ENCODE data around the gene S1PR5.

The S1PR5 gene

GRCh38 chr19:10514211-10515145 lies 2.8 kb downstream of the S1PR5 start:
- no peak for DNase-seq

DNA sequence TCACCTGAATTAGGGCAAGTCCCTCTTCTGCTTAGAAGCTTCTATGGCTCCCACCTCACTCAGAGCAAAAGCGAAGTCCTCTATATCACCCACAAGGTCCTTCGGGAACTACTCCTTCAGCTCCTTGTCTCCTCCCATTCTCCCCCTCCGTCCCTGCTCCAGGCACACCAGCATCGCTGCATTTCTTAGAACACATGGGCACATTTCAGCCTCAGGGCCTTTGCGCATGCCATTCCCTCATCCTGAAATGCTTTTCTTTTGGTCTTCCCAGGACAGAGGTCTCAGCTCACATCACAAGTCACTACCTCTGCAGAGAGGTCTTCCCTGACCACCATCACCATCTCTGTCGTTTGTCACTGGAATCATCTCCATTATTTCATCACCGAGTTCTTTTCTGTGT lies 4.0 kb downstream of the S1PR5 start:
- DNase-seq, result no peak

- peak; percentile 66 for DNase-seq
Measured at GRCh38 chr19:10510301-10510802, 6.9 kb downstream of the S1PR5 start.

DNA sequence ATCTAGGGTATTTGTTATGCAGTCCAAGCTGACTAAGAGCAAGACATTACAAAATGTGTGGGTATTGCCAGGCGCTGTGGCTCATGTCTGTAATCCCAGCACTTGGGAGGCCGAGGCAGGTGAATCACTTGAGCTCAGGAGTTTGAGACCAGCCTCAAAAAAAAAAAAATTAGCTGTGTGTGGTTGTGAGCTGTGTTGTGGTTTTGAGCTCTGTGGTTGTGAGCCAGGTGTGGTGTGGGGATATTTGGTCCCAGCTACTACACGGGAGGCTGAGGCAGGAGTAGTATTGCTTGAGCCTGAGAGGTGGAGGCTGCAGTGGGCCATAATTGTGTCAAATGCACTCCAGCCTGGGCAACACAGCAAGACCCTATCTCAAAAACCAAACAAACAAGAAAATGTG lies 8.5 kb downstream of the S1PR5 start:
- no peak for DNase-seq

- DNase-seq, result no peak
Measured at GRCh38 chr19:10508036-10508435, 9.2 kb downstream of the S1PR5 start.

GRCh38 chr19:10505583-10506229 lies 11.5 kb downstream of the S1PR5 start:
- peak; percentile 54 for DNase-seq

DNA sequence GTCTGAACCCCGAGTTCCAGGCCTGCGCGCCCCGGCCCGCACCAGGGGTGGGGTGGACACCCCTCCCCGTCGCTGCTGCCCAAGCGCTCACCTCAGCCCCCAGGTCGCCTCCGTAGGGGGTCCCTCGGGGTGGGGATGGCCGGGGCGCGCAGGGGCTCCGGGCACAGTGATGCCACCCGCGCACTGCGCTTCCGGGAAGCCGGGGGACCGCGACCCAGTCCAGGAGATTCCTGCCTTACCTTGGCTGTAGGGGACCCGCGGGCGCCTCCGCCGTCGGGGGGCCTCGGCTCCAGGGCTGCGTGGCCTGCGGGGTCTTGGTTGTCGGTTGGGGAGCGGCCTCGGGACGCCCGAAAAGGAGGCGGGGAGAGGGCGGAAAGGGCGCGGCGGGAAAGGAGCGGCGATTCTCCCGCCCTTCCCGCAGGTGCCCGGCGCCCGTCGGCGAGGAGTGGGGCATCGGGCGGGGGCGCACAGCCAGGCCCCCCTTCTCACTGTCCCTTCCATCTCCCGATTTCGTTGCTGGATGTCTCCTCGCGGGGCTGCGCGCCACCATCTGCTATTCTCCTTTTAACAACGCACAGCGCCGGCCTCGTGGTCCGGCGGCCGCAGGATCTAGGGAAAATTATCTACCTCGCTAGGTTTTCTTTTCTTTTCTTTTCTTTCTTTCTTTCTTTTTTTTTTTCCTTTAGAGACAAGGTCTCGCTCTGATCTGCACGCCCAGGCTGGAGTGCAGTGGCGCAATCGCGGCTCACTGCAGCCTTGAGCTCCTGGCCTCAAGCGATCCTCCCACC lies 14.1 kb downstream of the S1PR5 start, which contains the start of gene KEAP1:
Gene KEAP1 (minus strand): TSS at position 355 of the 788 bp plus-strand sequence. CDS start 3,323 bp downstream, outside the sequence.
- DNase-seq, result peak; percentile 60

- peak; percentile 96 for DNase-seq
Measured at GRCh38 chr19:10502524-10503001, 14.7 kb downstream of the S1PR5 start.

GRCh38 chr19:10501971-10502523 lies 15.2 kb downstream of the S1PR5 start:
- peak; percentile 52 for DNase-seq

GRCh38 chr19:10500247-10500592 lies 17.0 kb downstream of the S1PR5 start:
- DNase-seq, result no peak

DNA sequence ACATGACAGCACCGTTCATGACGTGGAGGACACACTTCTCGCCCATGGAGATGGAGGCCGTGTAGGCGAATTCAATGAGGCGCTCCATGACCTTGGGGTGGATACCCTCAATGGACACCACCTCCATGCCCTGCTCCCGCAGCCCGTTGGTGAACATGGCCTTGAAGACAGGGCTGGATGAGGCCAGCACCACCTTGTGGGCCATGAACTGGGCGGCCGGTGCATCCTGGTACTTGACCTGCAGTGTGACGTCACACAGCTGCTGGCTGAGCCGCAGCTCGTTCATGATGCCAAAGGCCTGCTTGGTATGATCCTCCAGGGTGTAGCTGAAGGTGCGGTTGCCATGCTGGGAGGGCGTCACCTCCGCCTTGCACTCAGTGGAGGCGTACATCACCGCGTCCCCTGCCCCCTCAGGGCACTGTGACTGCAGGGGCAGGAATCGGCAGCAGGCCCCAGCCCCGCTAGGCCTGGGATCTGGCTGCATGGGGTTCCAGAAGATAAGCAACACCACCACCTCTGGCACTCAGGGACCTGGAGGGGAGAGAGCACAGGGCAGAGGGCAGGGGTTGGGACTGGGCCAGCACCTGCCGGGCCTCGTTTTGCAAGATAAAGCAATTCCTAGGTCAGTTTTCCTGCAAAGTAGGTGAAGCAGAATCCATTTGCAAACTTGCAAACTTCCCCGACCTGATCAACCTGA lies 17.5 kb downstream of the S1PR5 start:
- DNase-seq, result no peak

DNA sequence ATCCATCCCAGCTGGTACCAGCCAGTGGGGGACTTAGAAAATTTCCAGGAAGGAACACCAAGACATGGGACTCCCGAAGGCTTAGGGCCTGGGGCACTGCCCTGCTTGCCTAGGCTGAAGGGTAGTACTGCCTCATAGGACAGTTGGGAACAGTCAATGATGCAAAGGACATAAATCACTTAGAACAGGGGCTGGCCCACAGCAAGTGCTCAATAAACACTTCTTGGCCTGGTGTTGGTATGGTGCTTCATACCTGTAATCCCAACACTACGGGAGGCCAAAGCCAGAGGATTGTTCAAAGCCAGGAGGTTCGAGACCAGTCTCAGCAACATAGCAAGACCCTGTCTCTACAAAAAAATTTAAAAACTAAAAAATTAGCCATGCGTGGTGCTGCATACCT lies 19.9 kb downstream of the S1PR5 start:
- DNase-seq, result no peak

DNA sequence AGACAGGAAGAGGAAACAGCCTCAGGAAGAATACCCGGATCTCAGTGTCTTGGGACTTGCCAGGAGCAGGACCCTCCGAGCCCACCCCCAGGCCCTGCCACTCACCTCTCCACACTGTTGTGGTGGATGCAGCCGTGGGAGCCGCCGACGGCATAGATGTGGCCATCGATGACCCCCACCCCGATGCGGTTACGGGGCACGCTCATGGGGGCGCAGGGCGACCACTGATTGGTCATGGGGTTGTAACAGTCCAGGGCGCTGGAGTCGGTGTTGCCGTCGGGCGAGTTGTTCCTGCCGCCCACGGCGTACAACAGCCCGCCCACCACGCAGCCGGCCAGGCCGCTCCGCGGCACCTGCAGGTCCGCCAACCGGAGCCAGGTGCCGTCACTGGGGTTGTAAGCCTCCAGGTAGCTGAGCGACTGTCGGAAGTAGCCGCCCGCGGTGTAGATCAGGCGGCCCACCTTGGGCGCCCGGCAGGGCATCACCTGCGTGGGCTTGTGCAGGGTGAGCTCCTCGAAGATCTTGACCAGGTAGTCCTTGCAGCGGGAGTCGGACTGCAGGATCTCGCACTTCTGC lies 25.7 kb downstream of the S1PR5 start:
- no peak for DNase-seq

GRCh38 chr19:10486551-10486950 lies 30.7 kb downstream of the S1PR5 start:
- no peak for DNase-seq

- peak; percentile 96 for DNase-seq
Measured at GRCh38 chr19:10478903-10479384, 38.3 kb downstream of the S1PR5 start.

GRCh38 chr19:10478476-10478875 lies 38.8 kb downstream of the S1PR5 start:
- no peak for DNase-seq

DNA sequence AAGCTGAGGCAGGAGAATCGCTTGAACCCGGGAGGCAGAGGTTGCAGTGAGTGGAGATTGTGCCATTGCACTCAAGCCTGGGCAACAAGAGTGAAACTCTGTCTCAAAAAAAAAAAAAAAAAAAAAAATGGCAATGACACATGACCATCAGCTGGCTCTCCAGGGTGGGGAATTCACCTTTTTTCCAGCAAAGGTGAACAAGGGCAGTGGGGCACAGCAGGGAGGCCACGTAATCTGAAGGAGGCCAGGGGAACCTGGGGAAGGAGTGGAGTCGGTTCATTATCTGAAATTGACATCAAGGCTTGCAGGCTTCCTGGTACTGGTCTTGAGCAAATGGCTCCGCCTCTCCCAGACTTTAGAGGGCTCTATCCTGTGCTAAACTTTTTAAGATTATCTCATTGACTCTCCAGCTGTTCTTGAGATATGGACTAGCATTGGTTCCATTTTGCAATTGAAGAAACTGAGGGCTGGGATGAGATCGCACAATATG lies 42.2 kb downstream of the S1PR5 start:
- DNase-seq, result peak; percentile 4

DNA sequence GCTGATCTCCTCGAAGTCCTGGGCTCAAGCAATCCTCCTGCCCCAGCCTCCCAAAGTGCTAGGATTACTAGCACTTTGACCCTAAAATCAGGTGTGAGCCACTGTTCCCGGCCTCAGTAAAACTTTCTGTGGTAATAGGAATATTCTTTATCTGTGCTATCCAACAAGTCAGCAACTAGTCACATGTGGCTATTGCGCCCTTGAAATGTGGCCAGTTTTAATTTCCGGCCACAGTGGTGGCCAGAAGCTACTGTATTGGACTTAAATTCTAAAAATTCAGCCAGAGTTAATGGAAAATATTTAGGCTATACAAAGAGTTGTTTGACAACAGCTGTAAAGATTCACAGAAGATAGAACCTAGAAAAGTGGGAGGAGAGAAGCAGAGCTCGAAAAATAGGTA lies 44.1 kb downstream of the S1PR5 start:
- no peak for DNase-seq

- peak; percentile 53 for DNase-seq
Measured at GRCh38 chr19:10471909-10472308, 45.3 kb downstream of the S1PR5 start.

GRCh38 chr19:10468133-10468532 lies 49.1 kb downstream of the S1PR5 start:
- no peak for DNase-seq

DNA sequence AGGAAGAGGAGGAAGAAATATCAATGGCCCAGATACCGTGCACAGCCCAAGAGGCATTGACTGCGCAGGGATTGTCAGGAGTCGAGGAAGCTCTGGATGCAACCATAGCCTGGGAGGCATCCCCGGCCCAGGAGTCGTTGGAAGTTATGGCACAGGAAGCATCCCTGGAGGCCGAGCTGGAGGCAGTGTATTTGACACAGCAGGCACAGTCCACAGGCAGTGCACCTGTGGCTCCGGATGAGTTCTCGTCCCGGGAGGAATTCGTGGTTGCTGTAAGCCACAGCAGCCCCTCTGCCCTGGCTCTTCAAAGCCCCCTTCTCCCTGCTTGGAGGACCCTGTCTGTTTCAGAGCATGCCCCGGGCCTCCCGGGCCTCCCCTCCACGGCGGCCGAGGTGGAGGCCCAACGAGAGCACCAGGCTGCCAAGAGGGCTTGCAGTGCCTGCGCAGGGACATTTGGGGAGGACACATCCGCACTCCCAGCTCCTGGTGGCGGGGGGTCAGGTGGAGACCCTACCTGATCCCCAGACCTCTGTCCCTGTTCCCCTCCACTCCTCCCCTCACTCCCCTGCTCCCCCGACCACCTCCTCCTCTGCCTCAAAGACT lies 50.0 kb downstream of the S1PR5 start:
- no peak for DNase-seq
